HG03442 (cell line): Measurements from ENCODE around the gene SRMS.

ENCODE experiments used
- ATAC-seq: cut with Tn5 transposase; IDR thresholded peaks from one replicate; pipeline ENCODE4 v1.9.1; 2021; ENCODE audit warnings: mild to moderate bottlenecking, moderate library complexity; ENCODE audit not compliant: unreplicated experiment

Gene SRMS

GRCh38 chr20:63547725-63548480 lies at the start of gene SRMS:
Gene SRMS, minus strand, starts transcription at chr20:63547749. Its CDS starts 286 bp downstream, at chr20:63547463.
- no peak for ATAC-seq

- no peak for ATAC-seq
These were observed 48.9 kb upstream of the SRMS start for GRCh38 chr20:63596423-63596822.

- ATAC-seq = no peak
These were observed 48.0 kb upstream of the SRMS start for GRCh38 chr20:63595416-63596127.

- no peak for ATAC-seq
These were observed 46.6 kb upstream of the SRMS start for GRCh38 chr20:63594043-63594561.

GRCh38 chr20:63592661-63593060 lies 45.1 kb upstream of the SRMS start:
- no peak for ATAC-seq

GRCh38 chr20:63591786-63592355 lies 44.3 kb upstream of the SRMS start:
- ATAC-seq = no peak

GRCh38 chr20:63591147-63591533 lies 43.6 kb upstream of the SRMS start:
- no peak for ATAC-seq

- no peak for ATAC-seq
These were observed 42.9 kb upstream of the SRMS start for GRCh38 chr20:63590218-63591146.

- ATAC-seq = no peak
These were observed 42.0 kb upstream of the SRMS start for GRCh38 chr20:63589261-63590217.

- ATAC-seq = no peak
These were observed 41.1 kb upstream of the SRMS start for GRCh38 chr20:63588641-63589041.

- no peak for ATAC-seq
These were observed 40.4 kb upstream of the SRMS start for GRCh38 chr20:63587776-63588591.

- ATAC-seq = no peak
These were observed 39.7 kb upstream of the SRMS start for GRCh38 chr20:63587256-63587655.

GRCh38 chr20:63586797-63587196 lies 39.2 kb upstream of the SRMS start:
- ATAC-seq = no peak

- no peak for ATAC-seq
These were observed 38.3 kb upstream of the SRMS start for GRCh38 chr20:63585616-63586565.

- no peak for ATAC-seq
These were observed 35.0 kb upstream of the SRMS start for GRCh38 chr20:63582382-63583063.

GRCh38 chr20:63580796-63581461 lies 33.4 kb upstream of the SRMS start:
- ATAC-seq = no peak
